Bronchial epithelial cell (primary cell): ENCODE results near the gene CDH12. TPM values are rescaled to one million over a fixed set of nuclear protein-coding genes. Genes with fewer than 3 reads are reported as not detected.

Source experiments
- DNase-seq: peaks from one replicate; pipeline ENCODE4 v3.0.0-alpha.2; 2010; ENCODE audit warnings: low read depth
- FAIRE-seq: peaks from 2 replicates; lab custom pipeline; 2011; peaks lifted over from hg19 to GRCh38; lab: Jason Lieb, UNC
- H3K27me3 ChIP-seq: 2 replicates; pipeline ENCODE4 v1.5.1; 2011; ENCODE audit warnings: low read length; ENCODE audit not compliant: control insufficient read depth, insufficient read depth
- H3K36me3 ChIP-seq: 2 replicates; pipeline ENCODE4 v1.5.1; 2011; ENCODE audit warnings: low read length; ENCODE audit not compliant: control insufficient read depth, insufficient read depth
- H3K4me3 ChIP-seq: 2 replicates; pipeline ENCODE4 v1.5.1; 2011; ENCODE audit warnings: mild to moderate bottlenecking, low read depth, low read length, control low read depth
- CTCF ChIP-seq: IDR thresholded peaks from 2 replicates; pipeline ENCODE4 v1.5.1; 2011; ENCODE audit warnings: mild to moderate bottlenecking, moderate library complexity, low read length, control low read depth, inconsistent platforms; ENCODE audit not compliant: insufficient read depth, severe bottlenecking
- total RNA-seq: library from RNA; depleted of rRNA; stranded (reverse); fragments of >200 nt; gene quantifications from 2 replicates; pipeline ENCODE4 v1.2.1, GENCODE V29; 2014

The CDH12 gene
- total RNA-seq, 1 donor from 2014 or later = not detected

- no peak overlapping the region for H3K4me3 ChIP-seq
- H3K36me3 ChIP-seq = no peaks in the 10 kb centered on the region
- H3K27me3 ChIP-seq = no peaks in the 10 kb centered on the region
- TF ChIP-seq CTCF = no peak
- no peak for FAIRE-seq
- DNase-seq = no peak
These were observed 1043.5 kb downstream of the CDH12 start for GRCh38 chr5:21809611-21810010.

DNA sequence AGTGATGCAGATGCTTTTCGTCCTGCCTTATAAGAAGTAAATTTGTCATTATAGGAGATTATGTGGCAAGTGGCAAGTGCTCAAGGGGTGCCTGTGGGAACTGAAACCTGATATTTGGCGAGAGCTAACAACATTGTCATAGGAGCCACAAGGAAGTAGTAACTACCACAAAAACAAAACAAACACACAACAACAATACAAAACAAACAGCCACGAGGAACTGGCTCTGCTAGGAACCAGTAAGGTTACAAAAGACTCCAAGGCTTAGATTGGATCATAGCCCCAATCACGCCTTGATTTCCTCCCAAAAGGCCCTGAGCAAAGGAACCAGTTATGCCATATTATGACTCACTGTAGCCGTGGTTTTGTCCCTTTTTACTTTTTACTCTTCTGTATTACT, 1045.2 kb downstream of the CDH12 start:
- DNase-seq = peak; percentile 72

DNA sequence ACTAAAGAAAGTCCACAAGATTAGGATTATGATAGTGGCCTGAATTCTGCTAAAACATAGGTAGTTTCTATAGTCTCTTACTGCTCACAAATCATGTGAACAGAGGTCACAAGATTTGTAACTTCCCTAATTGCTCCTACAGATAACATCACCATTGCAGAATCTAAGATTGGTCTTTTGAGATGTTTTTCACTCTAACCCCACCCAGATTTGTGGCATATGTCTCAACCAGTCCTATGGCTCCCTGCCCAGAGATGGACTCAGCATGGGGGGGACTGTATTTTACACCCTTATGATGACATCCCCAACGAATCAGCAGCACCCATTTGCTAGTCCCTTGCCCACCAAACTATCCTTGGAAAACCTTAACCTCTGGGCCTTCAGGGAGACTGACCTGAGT, 1046.2 kb downstream of the CDH12 start:
- no peak overlapping the region for H3K4me3 ChIP-seq
- no peak for FAIRE-seq
- no peaks in the 10 kb centered on the region for H3K27me3 ChIP-seq
- no peaks in the 10 kb centered on the region for H3K36me3 ChIP-seq
- peak; percentile 80 for DNase-seq
- no peak for TF ChIP-seq CTCF

More for the DNA sequence above, 1045.2 kb downstream of the CDH12 start:
- FAIRE-seq = no peak
- H3K36me3 ChIP-seq = no peaks in the 10 kb centered on the region
- no peak for TF ChIP-seq CTCF
- H3K27me3 ChIP-seq = no peaks in the 10 kb centered on the region
- no peak overlapping the region for H3K4me3 ChIP-seq

DNA sequence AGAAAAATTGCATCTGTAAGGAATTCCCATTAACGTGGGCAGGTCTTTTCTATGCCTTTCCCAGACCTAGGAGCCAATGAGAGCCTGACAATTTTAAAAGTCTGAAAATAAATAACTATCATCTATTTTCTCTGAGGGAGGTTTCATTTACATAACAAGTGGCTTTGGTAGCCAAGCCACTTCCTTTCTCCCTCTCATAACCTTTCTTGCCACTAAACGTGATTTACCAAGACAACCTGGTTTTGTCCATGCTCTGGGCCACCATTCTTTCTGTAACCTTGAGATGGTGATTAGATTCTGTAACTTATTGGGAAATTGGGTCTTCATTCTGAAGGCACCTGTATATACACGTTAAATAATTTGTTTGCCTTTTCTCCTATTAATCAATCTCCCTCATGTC, 1046.9 kb downstream of the CDH12 start:
- no peaks in the 10 kb centered on the region for H3K36me3 ChIP-seq
- DNase-seq = no peak
- TF ChIP-seq CTCF = no peak
- no peak overlapping the region for H3K4me3 ChIP-seq
- no peaks in the 10 kb centered on the region for H3K27me3 ChIP-seq
- FAIRE-seq = no peak

DNA sequence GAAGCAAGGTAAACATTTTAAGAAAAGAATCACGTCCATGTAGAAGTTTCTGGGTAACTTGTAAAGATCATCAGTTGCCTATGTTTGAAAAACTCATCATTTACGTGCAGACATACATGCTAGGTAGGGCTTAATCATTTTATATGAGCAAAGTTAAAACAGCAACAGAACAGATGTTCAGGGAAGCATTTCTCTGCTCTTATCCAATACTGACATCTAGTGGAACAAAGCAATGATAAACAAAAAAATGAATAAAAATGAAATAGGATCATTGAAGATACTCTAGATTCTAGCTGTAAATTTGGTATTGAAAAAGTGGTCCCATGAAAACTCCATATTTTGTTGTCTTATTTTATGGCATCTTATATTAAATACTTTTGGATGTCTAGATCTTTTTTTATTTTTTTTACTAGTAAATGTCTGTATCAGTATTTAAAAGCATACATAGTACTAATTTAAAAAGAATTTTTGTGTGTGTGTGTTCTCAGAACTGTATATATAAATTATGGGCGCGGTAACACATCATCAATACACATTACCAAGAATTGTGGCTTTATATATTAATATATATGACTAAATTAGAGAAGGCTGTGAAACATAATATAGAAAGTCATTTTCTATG, 1050.2 kb downstream of the CDH12 start:
- peak; percentile 42 for TF ChIP-seq CTCF
- H3K4me3 ChIP-seq = no peak overlapping the region
- FAIRE-seq (no peak), DNase-seq (peak; percentile 40)
- H3K36me3 ChIP-seq = no peaks in the 10 kb centered on the region
- no peaks in the 10 kb centered on the region for H3K27me3 ChIP-seq

DNA sequence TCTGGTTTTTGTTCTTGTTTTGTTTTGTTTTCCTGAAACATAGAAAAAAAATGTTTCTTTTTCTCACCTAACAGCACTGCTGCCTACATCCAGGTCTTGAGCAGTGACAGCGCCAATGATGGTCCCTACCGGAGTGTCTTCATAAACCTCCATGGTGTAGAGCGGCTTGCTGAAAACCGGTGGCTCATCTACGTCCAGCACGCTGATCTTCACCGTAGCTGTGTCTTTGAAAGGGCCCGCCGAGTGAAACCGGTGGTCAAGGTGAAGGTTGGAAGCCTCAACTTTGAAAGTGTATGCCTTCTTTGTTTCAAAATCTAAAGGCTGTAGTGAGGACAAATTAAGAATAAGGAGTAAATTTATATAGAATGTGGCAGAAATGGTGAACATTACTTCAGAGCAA, 1051.0 kb downstream of the CDH12 start:
- H3K27me3 ChIP-seq = no peaks in the 10 kb centered on the region
- no peak for FAIRE-seq
- no peak for DNase-seq
- TF ChIP-seq CTCF = no peak
- H3K36me3 ChIP-seq = no peaks in the 10 kb centered on the region
- H3K4me3 ChIP-seq = no peak overlapping the region
